WTC11 (cell line): Measurements from ENCODE around the gene ARID2. TPM values are rescaled to one million over a fixed set of nuclear protein-coding genes. Genes with fewer than 3 reads are reported as not detected.

Experiments used
- ATAC-seq: fragments of 200-7000 bp; cut with Tn5 transposase; 2 replicates; pipeline ENCODE4 v1.10.0; 2021; ENCODE audit warnings: mild to moderate bottlenecking, moderate library complexity
- CTCF ChIA-PET: fragments of 300-600 bp; sonication (Branson Sonifier 250); formaldehyde crosslinking; loops from one replicate; lab custom pipeline; 2021; ENCODE audit warnings: antibody characterized with exemption; lab: Charles Lee
- POLR2A ChIA-PET: fragments of 350-600 bp; sonication (Branson Sonifier 250); formaldehyde crosslinking; loops from one replicate; lab custom pipeline; 2021; ENCODE audit warnings: antibody characterized with exemption; lab: Charles Lee
- DNase-seq: peaks from one replicate; pipeline ENCODE4 v3.0.0; 2021; ENCODE audit warnings: low spot score
- H3K27ac Mint-ChIP-seq: 2 replicates; pipeline ENCODE4 v1.8.0; 2021; ENCODE audit warnings: mixed read lengths
- H3K27me3 Mint-ChIP-seq: 2 replicates; pipeline ENCODE4 v1.8.0; 2021; ENCODE audit warnings: low read depth, mild to moderate bottlenecking, moderate library complexity, mixed read lengths
- H3K36me3 Mint-ChIP-seq: 2 replicates; pipeline ENCODE4 v1.8.0; 2021; ENCODE audit warnings: mixed read lengths
- H3K4me1 Mint-ChIP-seq: 2 replicates; pipeline ENCODE4 v1.8.0; 2022; ENCODE audit warnings: mixed read lengths
- H3K4me3 Mint-ChIP-seq: 2 replicates; pipeline ENCODE4 v1.8.0; 2021; ENCODE audit warnings: mild to moderate bottlenecking, moderate library complexity, mixed read lengths
- H3K9me3 Mint-ChIP-seq: 2 replicates; pipeline ENCODE4 v1.8.0; 2021; ENCODE audit warnings: mixed read lengths
- CREB1 ChIP-seq: sonication (generic); formaldehyde crosslinking; IDR thresholded peaks from 2 replicates; pipeline ENCODE4 v1.8.0; 2023; ENCODE audit warnings: mild to moderate bottlenecking, missing genetic modification reagents
- CREM ChIP-seq: sonication (generic); formaldehyde crosslinking; IDR thresholded peaks from 2 replicates; pipeline ENCODE4 v1.8.1; 2022; ENCODE audit warnings: mild to moderate bottlenecking, missing genetic modification reagents, moderate library complexity
- EMX1 ChIP-seq: fragments of 250-450 bp; sonication (Bioruptor Pico); IDR thresholded peaks from 2 replicates; pipeline ENCODE4 v1.8.0; 2021; ENCODE audit warnings: mild to moderate bottlenecking
- ETV6 ChIP-seq: sonication (generic); formaldehyde crosslinking; IDR thresholded peaks from 2 replicates; pipeline ENCODE4 v1.8.1; 2022; ENCODE audit warnings: mild to moderate bottlenecking, missing genetic modification reagents
- HMGA2 ChIP-seq: fragments of 250-450 bp; sonication (Bioruptor Pico); IDR thresholded peaks from 2 replicates; pipeline ENCODE4 v1.4.0; 2021; ENCODE audit warnings: mild to moderate bottlenecking, moderate library complexity
- IRF2 ChIP-seq: sonication (generic); formaldehyde crosslinking; IDR thresholded peaks from 2 replicates; pipeline ENCODE4 v1.8.0; 2022; ENCODE audit warnings: low read depth, missing genetic modification reagents, borderline replicate concordance
- MXD4 ChIP-seq: fragments of 250-450 bp; sonication (Bioruptor Pico); IDR thresholded peaks from 2 replicates; pipeline ENCODE4 v1.8.0; 2021; ENCODE audit warnings: mild to moderate bottlenecking, moderate library complexity, borderline replicate concordance
- NFATC4 ChIP-seq: fragments of 250-450 bp; sonication (Bioruptor Pico); IDR thresholded peaks from 2 replicates; pipeline ENCODE4 v1.9.0; 2021; ENCODE audit warnings: mild to moderate bottlenecking
- NR3C1 ChIP-seq: sonication (generic); formaldehyde crosslinking; conservative IDR thresholded peaks from 2 replicates; pipeline ENCODE4 v1.8.1; 2023; ENCODE audit warnings: low read depth, mild to moderate bottlenecking, missing genetic modification reagents
- OVOL2 ChIP-seq: fragments of 250-450 bp; sonication (Bioruptor Pico); IDR thresholded peaks from 2 replicates; pipeline ENCODE4 v1.9.0; 2021; ENCODE audit warnings: mild to moderate bottlenecking, borderline replicate concordance
- PRRX2 ChIP-seq: fragments of 250-450 bp; sonication (Bioruptor Pico); IDR thresholded peaks from 2 replicates; pipeline ENCODE4 v1.8.0; 2021; ENCODE audit warnings: mild to moderate bottlenecking
- RELA ChIP-seq: sonication (generic); formaldehyde crosslinking; IDR thresholded peaks from 2 replicates; pipeline ENCODE4 v1.8.1; 2022; ENCODE audit warnings: missing genetic modification reagents, mild to moderate bottlenecking, borderline replicate concordance
- SMAD3 ChIP-seq: sonication (generic); formaldehyde crosslinking; IDR thresholded peaks from 2 replicates; pipeline ENCODE4 v1.8.0; 2022; ENCODE audit warnings: missing genetic modification reagents, mild to moderate bottlenecking, borderline replicate concordance
- TEAD4 ChIP-seq: sonication (generic); formaldehyde crosslinking; IDR thresholded peaks from 2 replicates; pipeline ENCODE4 v1.8.0; 2022; ENCODE audit warnings: mild to moderate bottlenecking, missing genetic modification reagents
- TP53 ChIP-seq: sonication (generic); formaldehyde crosslinking; IDR thresholded peaks from 2 replicates; pipeline ENCODE4 v1.8.1; 2023; ENCODE audit warnings: mild to moderate bottlenecking, missing genetic modification reagents
- ZBTB21 ChIP-seq: sonication (generic); formaldehyde crosslinking; IDR thresholded peaks from 2 replicates; pipeline ENCODE4 v1.8.1; 2023; ENCODE audit warnings: mild to moderate bottlenecking, missing genetic modification reagents, borderline replicate concordance
- ZNF232 ChIP-seq: sonication (generic); formaldehyde crosslinking; IDR thresholded peaks from 2 replicates; pipeline ENCODE4 v1.8.0; 2022; ENCODE audit warnings: mild to moderate bottlenecking, missing genetic modification reagents
- ZNF263 ChIP-seq: sonication (generic); formaldehyde crosslinking; IDR thresholded peaks from 2 replicates; pipeline ENCODE4 v1.8.1; 2022; ENCODE audit warnings: low read depth, mild to moderate bottlenecking, moderate library complexity, missing genetic modification reagents
- ZNF317 ChIP-seq: sonication (generic); formaldehyde crosslinking; IDR thresholded peaks from 2 replicates; pipeline ENCODE4 v1.8.1; 2023; ENCODE audit warnings: low read depth, mild to moderate bottlenecking, moderate library complexity, missing genetic modification reagents, borderline replicate concordance
- ZNF396 ChIP-seq: fragments of 250-450 bp; sonication (Bioruptor Pico); IDR thresholded peaks from 2 replicates; pipeline ENCODE4 v1.8.0; 2021; ENCODE audit warnings: mild to moderate bottlenecking, moderate library complexity, borderline replicate concordance
- ZNF416 ChIP-seq: fragments of 250-450 bp; sonication (Bioruptor Pico); IDR thresholded peaks from 2 replicates; pipeline ENCODE4 v1.9.0; 2021; ENCODE audit warnings: mild to moderate bottlenecking, inconsistent platforms
- ZNF671 ChIP-seq: fragments of 250-450 bp; sonication (Bioruptor Pico); IDR thresholded peaks from 2 replicates; pipeline ENCODE4 v1.8.0; 2021; ENCODE audit warnings: mild to moderate bottlenecking
- total RNA-seq: library from RNA; stranded (reverse); gene quantifications from 3 replicates; pipeline ENCODE4 v1.2.3, GENCODE V29; 2021
- TF ChIP-seq, protein P1 (sequence below): fragments of 250-450 bp; sonication (Bioruptor Pico); IDR thresholded peaks from 2 replicates; pipeline ENCODE4 v1.9.0; 2021; ENCODE audit warnings: moderate library complexity, mild to moderate bottlenecking, inconsistent platforms, borderline replicate concordance
- TF ChIP-seq, protein P2 (sequence below): sonication (generic); formaldehyde crosslinking; IDR thresholded peaks from 2 replicates; pipeline ENCODE4 v1.8.1; 2023; ENCODE audit warnings: mild to moderate bottlenecking, missing genetic modification reagents, moderate library complexity
- TF ChIP-seq, protein P3 (sequence below): sonication (generic); formaldehyde crosslinking; IDR thresholded peaks from 2 replicates; pipeline ENCODE4 v1.8.1; 2023; ENCODE audit warnings: mild to moderate bottlenecking, missing genetic modification reagents
- TF ChIP-seq, protein P4 (sequence below): sonication (generic); formaldehyde crosslinking; IDR thresholded peaks from 2 replicates; pipeline ENCODE4 v1.8.0; 2022; ENCODE audit warnings: mild to moderate bottlenecking, missing genetic modification reagents
- TF ChIP-seq, protein P5 (sequence below): sonication (generic); formaldehyde crosslinking; IDR thresholded peaks from 2 replicates; pipeline ENCODE4 v1.8.1; 2022; ENCODE audit warnings: mild to moderate bottlenecking, missing genetic modification reagents, moderate library complexity, borderline replicate concordance
- TF ChIP-seq, protein P6 (sequence below): sonication (generic); formaldehyde crosslinking; IDR thresholded peaks from 2 replicates; pipeline ENCODE4 v1.8.1; 2023; ENCODE audit warnings: mild to moderate bottlenecking, missing genetic modification reagents

The ARID2 gene
- total RNA-seq, 1 experiment from 2014 or later = 33.9 TPM

DNA sequence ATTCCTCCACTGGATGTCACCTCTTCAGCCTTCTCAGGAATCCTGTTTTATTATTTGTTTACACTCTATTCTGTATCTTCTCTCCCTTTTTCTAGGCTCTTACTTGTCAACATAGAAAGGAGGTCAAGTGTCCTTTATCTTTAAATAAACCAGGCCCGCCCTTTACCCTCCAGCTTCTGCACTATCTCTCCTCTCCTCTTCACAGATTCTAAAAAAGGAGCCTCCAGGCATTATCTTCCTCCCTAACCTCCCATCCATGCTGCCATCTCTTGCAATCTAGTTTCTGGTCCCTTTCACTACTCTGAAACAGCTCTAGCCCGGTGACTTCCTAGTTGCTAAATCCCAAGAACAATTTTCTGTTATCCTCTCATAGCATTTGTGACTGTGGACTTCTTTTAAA lies 24.1 kb upstream of the ARID2 start (continued):
- TF ChIP-seq, protein P1, sequence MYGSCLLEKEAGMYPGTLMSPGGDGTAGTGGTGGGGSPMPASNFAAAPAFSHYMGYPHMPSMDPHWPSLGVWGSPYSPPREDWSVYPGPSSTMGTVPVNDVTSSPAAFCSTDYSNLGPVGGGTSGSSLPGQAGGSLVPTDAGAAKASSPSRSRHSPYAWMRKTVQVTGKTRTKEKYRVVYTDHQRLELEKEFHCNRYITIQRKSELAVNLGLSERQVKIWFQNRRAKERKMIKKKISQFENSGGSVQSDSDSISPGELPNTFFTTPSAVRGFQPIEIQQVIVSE (CRISPR knock-in tag) = no peak
- TF ChIP-seq ZNF396 (CRISPR knock-in tag) (no peak), CREM (no peak), TEAD4 (CRISPR knock-in tag) (no peak)

DNA sequence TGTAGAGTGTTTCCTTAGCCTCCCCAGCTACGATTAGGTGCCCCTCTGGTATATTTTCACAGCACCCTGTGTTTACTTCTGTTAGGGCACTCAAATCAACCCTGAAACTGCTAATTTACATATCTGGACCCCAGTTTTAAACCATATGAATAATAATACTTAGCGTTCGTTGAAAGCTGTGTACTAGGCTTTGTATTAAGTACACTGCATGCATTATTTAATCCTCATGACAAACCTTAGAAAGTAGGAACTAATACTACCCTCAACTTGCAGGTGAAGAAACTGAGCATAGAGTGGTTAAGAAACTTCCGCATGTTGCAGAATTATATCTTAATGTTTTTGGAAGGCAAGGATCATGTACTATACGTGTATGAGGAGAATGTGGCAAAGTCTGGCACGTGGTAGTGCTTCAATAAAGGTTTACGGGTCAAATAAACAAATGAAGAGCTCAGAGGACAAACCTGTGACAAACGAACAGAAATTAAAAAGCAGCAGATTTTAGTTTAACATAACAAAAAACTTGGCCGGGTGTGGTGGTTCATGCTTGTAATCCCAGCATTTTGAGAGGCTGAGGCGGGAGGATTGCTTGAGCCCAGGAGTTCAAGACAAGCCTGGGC lies 22.2 kb upstream of the ARID2 start:
- ChIA-PET POLR2A (no interaction called here), CTCF (no interaction called here)
- Mint-ChIP-seq H3K4me3 (no peak overlapping the region), H3K4me1 (peaks cover 16% of the 10 kb centered on the region), H3K27me3 (peaks cover 9% of the 10 kb centered on the region), H3K36me3 (no peaks in the 10 kb centered on the region), H3K9me3 (no peaks in the 10 kb centered on the region), H3K27ac (no peak overlapping the region)
- no peak for DNase-seq
- no peak for ATAC-seq
- TF ChIP-seq, protein P2, sequence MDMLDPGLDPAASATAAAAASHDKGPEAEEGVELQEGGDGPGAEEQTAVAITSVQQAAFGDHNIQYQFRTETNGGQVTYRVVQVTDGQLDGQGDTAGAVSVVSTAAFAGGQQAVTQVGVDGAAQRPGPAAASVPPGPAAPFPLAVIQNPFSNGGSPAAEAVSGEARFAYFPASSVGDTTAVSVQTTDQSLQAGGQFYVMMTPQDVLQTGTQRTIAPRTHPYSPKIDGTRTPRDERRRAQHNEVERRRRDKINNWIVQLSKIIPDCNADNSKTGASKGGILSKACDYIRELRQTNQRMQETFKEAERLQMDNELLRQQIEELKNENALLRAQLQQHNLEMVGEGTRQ = no peak
- TF ChIP-seq MXD4 (CRISPR knock-in tag) (no peak), ZNF232 (CRISPR knock-in tag) (no peak), CREB1 (CRISPR knock-in tag) (no peak), NR3C1 (CRISPR knock-in tag) (no peak), TP53 (CRISPR knock-in tag) (no peak), SMAD3 (CRISPR knock-in tag) (no peak), EMX1 (CRISPR knock-in tag) (no peak), NFATC4 (no peak), TEAD4 (CRISPR knock-in tag) (no peak), ZBTB21 (CRISPR knock-in tag) (no peak)
- TF ChIP-seq, protein P3, sequence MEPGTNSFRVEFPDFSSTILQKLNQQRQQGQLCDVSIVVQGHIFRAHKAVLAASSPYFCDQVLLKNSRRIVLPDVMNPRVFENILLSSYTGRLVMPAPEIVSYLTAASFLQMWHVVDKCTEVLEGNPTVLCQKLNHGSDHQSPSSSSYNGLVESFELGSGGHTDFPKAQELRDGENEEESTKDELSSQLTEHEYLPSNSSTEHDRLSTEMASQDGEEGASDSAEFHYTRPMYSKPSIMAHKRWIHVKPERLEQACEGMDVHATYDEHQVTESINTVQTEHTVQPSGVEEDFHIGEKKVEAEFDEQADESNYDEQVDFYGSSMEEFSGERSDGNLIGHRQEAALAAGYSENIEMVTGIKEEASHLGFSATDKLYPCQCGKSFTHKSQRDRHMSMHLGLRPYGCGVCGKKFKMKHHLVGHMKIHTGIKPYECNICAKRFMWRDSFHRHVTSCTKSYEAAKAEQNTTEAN (CRISPR knock-in tag) = no peak

DNA sequence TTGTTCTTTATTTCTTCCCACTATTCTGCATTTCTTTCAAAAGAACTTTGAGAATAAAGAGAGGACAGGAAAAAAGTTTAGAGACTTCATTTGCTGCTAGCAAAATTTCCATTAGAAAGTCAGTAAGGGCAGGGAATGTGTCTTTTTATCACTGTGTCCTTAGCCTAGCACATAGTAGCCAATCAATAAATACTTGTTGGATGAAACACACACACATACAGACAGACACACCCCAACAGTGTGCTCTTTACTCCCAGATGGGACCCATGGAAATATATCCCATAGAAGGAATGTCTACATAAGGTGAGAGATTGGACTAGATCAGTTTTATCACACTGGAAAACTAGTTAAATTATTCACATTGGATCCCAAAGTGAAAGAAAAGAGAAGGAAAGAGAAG lies 21.1 kb upstream of the ARID2 start:
- DNase-seq (no peak), ATAC-seq (no peak)
- H3K36me3 Mint-ChIP-seq = no peaks in the 10 kb centered on the region
- peaks cover 9% of the 10 kb centered on the region for H3K27me3 Mint-ChIP-seq
- CTCF ChIA-PET = no interaction called here
- H3K4me3 Mint-ChIP-seq = no peak overlapping the region
- POLR2A ChIA-PET = no interaction called here
- H3K9me3 Mint-ChIP-seq = no peaks in the 10 kb centered on the region
- peaks cover 16% of the 10 kb centered on the region for H3K4me1 Mint-ChIP-seq
- H3K27ac Mint-ChIP-seq = no peak overlapping the region
- TF ChIP-seq, protein P4, sequence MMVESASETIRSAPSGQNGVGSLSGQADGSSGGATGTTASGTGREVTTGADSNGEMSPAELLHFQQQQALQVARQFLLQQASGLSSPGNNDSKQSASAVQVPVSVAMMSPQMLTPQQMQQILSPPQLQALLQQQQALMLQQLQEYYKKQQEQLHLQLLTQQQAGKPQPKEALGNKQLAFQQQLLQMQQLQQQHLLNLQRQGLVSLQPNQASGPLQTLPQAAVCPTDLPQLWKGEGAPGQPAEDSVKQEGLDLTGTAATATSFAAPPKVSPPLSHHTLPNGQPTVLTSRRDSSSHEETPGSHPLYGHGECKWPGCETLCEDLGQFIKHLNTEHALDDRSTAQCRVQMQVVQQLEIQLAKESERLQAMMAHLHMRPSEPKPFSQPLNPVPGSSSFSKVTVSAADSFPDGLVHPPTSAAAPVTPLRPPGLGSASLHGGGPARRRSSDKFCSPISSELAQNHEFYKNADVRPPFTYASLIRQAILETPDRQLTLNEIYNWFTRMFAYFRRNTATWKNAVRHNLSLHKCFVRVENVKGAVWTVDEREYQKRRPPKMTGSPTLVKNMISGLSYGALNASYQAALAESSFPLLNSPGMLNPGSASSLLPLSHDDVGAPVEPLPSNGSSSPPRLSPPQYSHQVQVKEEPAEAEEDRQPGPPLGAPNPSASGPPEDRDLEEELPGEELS (CRISPR knock-in tag) = no peak
- TF ChIP-seq, protein P5, sequence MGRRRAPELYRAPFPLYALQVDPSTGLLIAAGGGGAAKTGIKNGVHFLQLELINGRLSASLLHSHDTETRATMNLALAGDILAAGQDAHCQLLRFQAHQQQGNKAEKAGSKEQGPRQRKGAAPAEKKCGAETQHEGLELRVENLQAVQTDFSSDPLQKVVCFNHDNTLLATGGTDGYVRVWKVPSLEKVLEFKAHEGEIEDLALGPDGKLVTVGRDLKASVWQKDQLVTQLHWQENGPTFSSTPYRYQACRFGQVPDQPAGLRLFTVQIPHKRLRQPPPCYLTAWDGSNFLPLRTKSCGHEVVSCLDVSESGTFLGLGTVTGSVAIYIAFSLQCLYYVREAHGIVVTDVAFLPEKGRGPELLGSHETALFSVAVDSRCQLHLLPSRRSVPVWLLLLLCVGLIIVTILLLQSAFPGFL (CRISPR knock-in tag) = no peak
- no peak for TF ChIP-seq CREM
- no peak for TF ChIP-seq HMGA2 (CRISPR knock-in tag)
- TF ChIP-seq ZNF263 (CRISPR knock-in tag) = no peak
- no peak for TF ChIP-seq OVOL2
- TF ChIP-seq ZNF416 (CRISPR knock-in tag) = no peak
- no peak for TF ChIP-seq RELA (CRISPR knock-in tag)
- TF ChIP-seq ETV6 (CRISPR knock-in tag) = no peak
- TF ChIP-seq, protein P6, sequence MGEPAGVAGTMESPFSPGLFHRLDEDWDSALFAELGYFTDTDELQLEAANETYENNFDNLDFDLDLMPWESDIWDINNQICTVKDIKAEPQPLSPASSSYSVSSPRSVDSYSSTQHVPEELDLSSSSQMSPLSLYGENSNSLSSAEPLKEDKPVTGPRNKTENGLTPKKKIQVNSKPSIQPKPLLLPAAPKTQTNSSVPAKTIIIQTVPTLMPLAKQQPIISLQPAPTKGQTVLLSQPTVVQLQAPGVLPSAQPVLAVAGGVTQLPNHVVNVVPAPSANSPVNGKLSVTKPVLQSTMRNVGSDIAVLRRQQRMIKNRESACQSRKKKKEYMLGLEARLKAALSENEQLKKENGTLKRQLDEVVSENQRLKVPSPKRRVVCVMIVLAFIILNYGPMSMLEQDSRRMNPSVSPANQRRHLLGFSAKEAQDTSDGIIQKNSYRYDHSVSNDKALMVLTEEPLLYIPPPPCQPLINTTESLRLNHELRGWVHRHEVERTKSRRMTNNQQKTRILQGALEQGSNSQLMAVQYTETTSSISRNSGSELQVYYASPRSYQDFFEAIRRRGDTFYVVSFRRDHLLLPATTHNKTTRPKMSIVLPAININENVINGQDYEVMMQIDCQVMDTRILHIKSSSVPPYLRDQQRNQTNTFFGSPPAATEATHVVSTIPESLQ (CRISPR knock-in tag) = no peak
- no peak for TF ChIP-seq PRRX2 (CRISPR knock-in tag)
- no peak for TF ChIP-seq ZNF317
- TF ChIP-seq ZNF671 (CRISPR knock-in tag) = no peak
- no peak for TF ChIP-seq IRF2
- no peak for TF ChIP-seq MXD4 (CRISPR knock-in tag)
